ENCODE measurements around the gene TPO. TPM values are rescaled to one million over a fixed set of nuclear protein-coding genes. Genes with fewer than 3 reads are reported as not detected.

TPO gene
- polyA plus RNA-seq, 4 donors: 0.34 to 1.7 (median 1.4) TPM; not detected in 1

DNA sequence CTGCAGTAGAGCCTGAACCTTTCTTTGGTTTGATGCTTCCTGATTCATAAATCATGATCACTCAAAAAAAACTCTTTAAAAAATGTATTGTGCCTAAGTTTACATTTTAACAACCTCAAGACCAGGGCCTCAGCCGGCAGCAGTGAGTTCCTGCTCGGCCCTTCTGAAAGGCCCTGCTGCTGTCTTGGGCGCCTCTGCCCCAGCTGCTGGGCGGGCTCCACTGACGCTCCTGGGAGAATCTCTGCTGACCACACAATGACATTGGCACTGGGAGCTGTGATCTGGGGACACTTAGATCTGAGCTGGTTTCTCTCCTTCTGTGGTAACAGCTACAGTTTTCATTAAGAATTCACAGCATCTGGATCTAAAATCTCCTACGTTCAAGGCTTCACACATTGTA lies 25.7 kb downstream of the TPO start:
- H3K4me1 ChIP-seq (ENCODE audit: control insufficient read depth in 3 of 3, insufficient read depth in 2 of 3, low read depth in 1 of 3, low read length in 2 of 3): no peaks in the 10 kb centered on the region
- H3K9me3 ChIP-seq (ENCODE audit: control insufficient read depth in 2 of 2, insufficient read depth in 1 of 2, low read depth in 1 of 2, low read length in 1 of 2): no peaks in the 10 kb centered on the region
- no peak for FAIRE-seq
- DNase-seq: no peak
- no peak overlapping the region for H3K4me3 ChIP-seq (ENCODE audit: low read depth in 1 of 3, low read length in 3 of 3)
- 77 to 87% (median 81%) methylated on average over 6 of the region's 6 CpGs for WGBS, 3 donors
- H3K27me3 ChIP-seq (ENCODE audit: control insufficient read depth in 3 of 3, insufficient read depth in 3 of 3, low read length in 3 of 3): no peaks in the 10 kb centered on the region
- H3K27ac ChIP-seq (ENCODE audit: low read depth in 1 of 3, low read length in 2 of 3): no peak overlapping the region
- no peaks in the 10 kb centered on the region for H3K36me3 ChIP-seq (ENCODE audit: control insufficient read depth in 3 of 3, insufficient read depth in 2 of 3, low read depth in 1 of 3, low read length in 3 of 3)

DNA sequence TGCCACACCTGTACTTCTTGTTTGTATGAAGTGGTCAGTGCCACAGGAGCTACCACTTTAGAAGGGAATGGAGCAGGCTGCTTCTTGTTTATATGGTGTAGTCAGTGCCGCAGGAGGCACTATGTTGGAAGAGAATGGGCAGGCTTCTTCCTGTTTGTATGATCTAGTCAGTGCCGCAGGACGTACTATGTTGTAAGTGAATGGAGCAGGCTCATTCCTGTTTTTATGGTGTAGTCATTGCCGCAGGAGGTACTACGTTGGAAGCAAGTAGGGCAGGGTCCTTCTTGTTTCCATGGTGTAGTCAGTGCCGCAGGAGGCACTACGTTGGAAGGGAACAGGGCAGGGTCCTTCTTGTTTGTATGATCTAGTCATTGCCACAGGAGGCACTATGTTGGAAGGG lies 27.3 kb downstream of the TPO start:
- FAIRE-seq: no peak
- Histone ChIP-seq H3K9me3 (ENCODE audit: control insufficient read depth in 2 of 2, insufficient read depth in 1 of 2, low read depth in 1 of 2, low read length in 1 of 2) (no peaks in the 10 kb centered on the region), H3K36me3 (ENCODE audit: control insufficient read depth in 3 of 3, insufficient read depth in 2 of 3, low read depth in 1 of 3, low read length in 3 of 3) (no peaks in the 10 kb centered on the region), H3K27me3 (ENCODE audit: control insufficient read depth in 3 of 3, insufficient read depth in 3 of 3, low read length in 3 of 3) (no peaks in the 10 kb centered on the region), H3K27ac (ENCODE audit: low read depth in 1 of 3, low read length in 2 of 3) (no peak overlapping the region), H3K4me1 (ENCODE audit: control insufficient read depth in 3 of 3, insufficient read depth in 2 of 3, low read depth in 1 of 3, low read length in 2 of 3) (no peaks in the 10 kb centered on the region), H3K4me3 (ENCODE audit: low read depth in 1 of 3, low read length in 3 of 3) (no peak overlapping the region)
- DNase-seq: no peak
- WGBS, 3 donors: 82 to 91% (median 87%) methylated on average over 7 of the region's 7 CpGs

DNA sequence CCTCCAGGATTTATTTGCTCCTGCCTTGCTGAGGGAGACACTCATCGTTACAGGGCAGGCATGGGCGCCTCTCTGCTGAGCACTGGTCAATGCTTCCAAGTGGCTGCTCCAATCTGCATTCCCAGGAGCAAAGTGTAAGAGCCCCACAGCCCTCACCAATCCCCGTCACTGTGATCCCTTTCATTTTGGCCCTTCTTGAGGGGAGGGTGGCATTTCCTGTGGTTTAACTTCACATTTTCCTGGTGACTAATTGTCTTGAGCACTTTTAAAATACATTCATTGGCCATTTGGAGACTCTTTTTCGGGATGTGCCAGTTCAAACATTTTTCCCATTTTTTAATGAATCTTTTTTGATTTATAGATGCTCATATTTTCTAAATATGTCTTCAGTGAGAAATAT lies 33.0 kb downstream of the TPO start:
- no peaks in the 10 kb centered on the region for H3K36me3 ChIP-seq (ENCODE audit: control insufficient read depth in 3 of 3, insufficient read depth in 2 of 3, low read depth in 1 of 3, low read length in 3 of 3)
- H3K27ac ChIP-seq (ENCODE audit: low read depth in 1 of 3, low read length in 2 of 3): no peak overlapping the region
- DNase-seq (no peak), FAIRE-seq (no peak)
- H3K4me3 ChIP-seq (ENCODE audit: low read depth in 1 of 3, low read length in 3 of 3): no peak overlapping the region
- no peaks in the 10 kb centered on the region for H3K4me1 ChIP-seq (ENCODE audit: control insufficient read depth in 3 of 3, insufficient read depth in 2 of 3, low read depth in 1 of 3, low read length in 2 of 3)
- peaks cover 0 to 2% of the 10 kb centered on the region in 2 donors for H3K9me3 ChIP-seq (ENCODE audit: control insufficient read depth in 2 of 2, insufficient read depth in 1 of 2, low read depth in 1 of 2, low read length in 1 of 2)
- no peaks in the 10 kb centered on the region for H3K27me3 ChIP-seq (ENCODE audit: control insufficient read depth in 3 of 3, insufficient read depth in 3 of 3, low read length in 3 of 3)
- 75 to 81% (median 79%) methylated on average over 4 of the region's 4 CpGs for WGBS, 3 donors

DNA sequence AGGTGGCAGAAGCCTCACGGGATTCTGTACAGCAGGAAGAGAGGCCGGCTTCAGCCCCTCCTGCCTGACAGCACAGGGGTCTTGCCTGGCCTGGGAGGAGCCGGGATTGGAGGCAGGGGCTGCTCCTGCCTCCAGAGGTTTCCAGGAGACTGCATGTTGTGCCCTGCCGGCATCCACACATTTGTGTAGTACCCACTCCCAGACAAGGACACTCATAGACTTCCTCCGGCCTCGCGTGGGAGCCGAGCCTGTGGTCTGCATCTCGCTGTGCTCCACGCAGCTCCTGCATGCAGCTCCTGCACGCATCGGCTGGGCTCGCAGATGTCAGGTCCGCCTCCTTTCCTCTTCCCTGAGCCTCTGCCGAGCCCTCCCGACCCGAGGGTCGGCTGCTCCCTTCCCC lies 34.7 kb downstream of the TPO start:
- no peak for FAIRE-seq

DNA sequence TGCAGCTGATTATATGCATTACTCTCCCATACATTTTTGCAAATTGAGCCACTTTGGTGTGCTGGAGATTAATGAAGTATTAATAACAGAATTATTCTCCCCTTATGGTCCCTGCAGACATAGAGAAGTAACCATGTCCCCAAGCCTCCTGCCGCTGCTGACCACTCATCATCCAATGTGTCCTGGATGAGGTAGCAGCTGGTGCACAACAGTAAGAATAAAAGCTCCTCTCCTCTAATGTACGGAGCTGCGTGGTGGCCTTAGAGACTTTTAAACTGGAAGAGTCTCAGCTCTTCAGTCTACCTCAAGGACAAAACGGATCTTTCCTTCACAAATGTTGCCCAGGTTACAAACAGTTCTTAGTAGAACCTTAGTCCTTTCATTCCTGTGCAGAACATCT lies 37.7 kb downstream of the TPO start:
- DNase-seq (no peak), FAIRE-seq (no peak)
- peaks cover 0 to 1% of the 10 kb centered on the region in 2 donors for H3K9me3 ChIP-seq (ENCODE audit: control insufficient read depth in 2 of 2, insufficient read depth in 1 of 2, low read depth in 1 of 2, low read length in 1 of 2)
- H3K4me1 ChIP-seq (ENCODE audit: control insufficient read depth in 3 of 3, insufficient read depth in 2 of 3, low read depth in 1 of 3, low read length in 2 of 3): no peaks in the 10 kb centered on the region
- H3K36me3 ChIP-seq (ENCODE audit: control insufficient read depth in 3 of 3, insufficient read depth in 2 of 3, low read depth in 1 of 3, low read length in 3 of 3): no peaks in the 10 kb centered on the region
- H3K27ac ChIP-seq (ENCODE audit: low read depth in 1 of 3, low read length in 2 of 3): no peak overlapping the region
- no peaks in the 10 kb centered on the region for H3K27me3 ChIP-seq (ENCODE audit: control insufficient read depth in 3 of 3, insufficient read depth in 3 of 3, low read length in 3 of 3)
- no peak overlapping the region for H3K4me3 ChIP-seq (ENCODE audit: low read depth in 1 of 3, low read length in 3 of 3)
- 55 to 63% (median 61%) methylated on average over 4 of the region's 4 CpGs for WGBS, 3 donors

More for the DNA sequence above, 34.7 kb downstream of the TPO start:
- Histone ChIP-seq H3K27me3 (ENCODE audit: control insufficient read depth in 3 of 3, insufficient read depth in 3 of 3, low read length in 3 of 3) (no peaks in the 10 kb centered on the region), H3K9me3 (ENCODE audit: control insufficient read depth in 2 of 2, insufficient read depth in 1 of 2, low read depth in 1 of 2, low read length in 1 of 2) (peaks cover 0 to 2% of the 10 kb centered on the region in 2 donors), H3K4me3 (ENCODE audit: low read depth in 1 of 3, low read length in 3 of 3) (no peak overlapping the region), H3K4me1 (ENCODE audit: control insufficient read depth in 3 of 3, insufficient read depth in 2 of 3, low read depth in 1 of 3, low read length in 2 of 3) (no peaks in the 10 kb centered on the region), H3K27ac (ENCODE audit: low read depth in 1 of 3, low read length in 2 of 3) (no peak overlapping the region), H3K36me3 (ENCODE audit: control insufficient read depth in 3 of 3, insufficient read depth in 2 of 3, low read depth in 1 of 3, low read length in 3 of 3) (no peaks in the 10 kb centered on the region)
- DNase-seq: no peak
- 54 to 68% (median 66%) methylated on average over 18 of the region's 18 CpGs for WGBS, 3 donors

DNA sequence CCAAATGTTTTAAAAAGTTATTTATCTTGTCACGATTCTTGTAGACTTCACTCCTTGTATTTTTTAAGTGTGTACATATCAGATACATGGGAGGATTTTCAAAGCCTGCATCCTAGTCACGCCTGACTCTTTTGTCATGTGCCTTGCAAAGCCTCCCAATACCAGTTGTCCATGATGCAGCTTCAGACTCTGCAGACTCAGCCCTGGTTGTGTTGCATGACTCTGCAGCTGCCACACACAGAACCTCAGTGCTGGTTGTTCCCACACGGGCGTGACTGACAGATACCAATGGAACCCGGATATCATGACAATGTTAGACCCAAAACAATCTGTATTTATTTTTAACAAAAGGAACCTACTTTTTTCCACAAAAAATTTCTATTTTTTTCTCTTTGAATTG lies 38.2 kb downstream of the TPO start:
- FAIRE-seq: no peak
- DNase-seq: no peak
- Histone ChIP-seq H3K4me1 (ENCODE audit: control insufficient read depth in 3 of 3, insufficient read depth in 2 of 3, low read depth in 1 of 3, low read length in 2 of 3) (no peaks in the 10 kb centered on the region), H3K36me3 (ENCODE audit: control insufficient read depth in 3 of 3, insufficient read depth in 2 of 3, low read depth in 1 of 3, low read length in 3 of 3) (no peaks in the 10 kb centered on the region), H3K9me3 (ENCODE audit: control insufficient read depth in 2 of 2, insufficient read depth in 1 of 2, low read depth in 1 of 2, low read length in 1 of 2) (no peaks in the 10 kb centered on the region), H3K4me3 (ENCODE audit: low read depth in 1 of 3, low read length in 3 of 3) (no peak overlapping the region), H3K27me3 (ENCODE audit: control insufficient read depth in 3 of 3, insufficient read depth in 3 of 3, low read length in 3 of 3) (no peaks in the 10 kb centered on the region), H3K27ac (ENCODE audit: low read depth in 1 of 3, low read length in 2 of 3) (no peak overlapping the region)
- 76 to 81% (median 80%) methylated on average over 5 of the region's 5 CpGs for WGBS, 3 donors

DNA sequence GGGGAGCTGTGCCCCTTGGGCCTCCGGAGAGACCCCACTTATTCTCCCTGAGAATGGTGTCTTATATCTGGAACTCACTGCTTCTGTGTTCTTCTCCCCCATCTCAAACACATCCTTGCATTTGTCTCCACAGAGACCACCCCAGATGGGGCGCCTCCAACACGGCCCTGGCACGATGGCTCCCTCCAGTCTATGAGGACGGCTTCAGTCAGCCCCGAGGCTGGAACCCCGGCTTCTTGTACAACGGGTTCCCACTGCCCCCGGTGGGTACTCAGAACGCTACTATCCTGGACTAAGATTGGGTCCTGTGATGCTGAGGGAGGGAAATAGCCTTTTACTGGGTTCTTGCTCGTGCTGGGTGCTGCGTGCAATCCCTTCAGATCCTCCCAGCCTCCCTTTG lies 40.3 kb downstream of the TPO start:
- Histone ChIP-seq H3K4me1 (ENCODE audit: control insufficient read depth in 3 of 3, insufficient read depth in 2 of 3, low read depth in 1 of 3, low read length in 2 of 3) (no peaks in the 10 kb centered on the region), H3K27me3 (ENCODE audit: control insufficient read depth in 3 of 3, insufficient read depth in 3 of 3, low read length in 3 of 3) (no peaks in the 10 kb centered on the region), H3K4me3 (ENCODE audit: low read depth in 1 of 3, low read length in 3 of 3) (no peak overlapping the region), H3K9me3 (ENCODE audit: control insufficient read depth in 2 of 2, insufficient read depth in 1 of 2, low read depth in 1 of 2, low read length in 1 of 2) (no peaks in the 10 kb centered on the region), H3K27ac (ENCODE audit: low read depth in 1 of 3, low read length in 2 of 3) (no peak overlapping the region), H3K36me3 (ENCODE audit: control insufficient read depth in 3 of 3, insufficient read depth in 2 of 3, low read depth in 1 of 3, low read length in 3 of 3) (no peaks in the 10 kb centered on the region)
- DNase-seq: no peak
- WGBS, 3 donors: 77 to 87% (median 84%) methylated on average over 12 of the region's 12 CpGs
- FAIRE-seq: no peak

DNA sequence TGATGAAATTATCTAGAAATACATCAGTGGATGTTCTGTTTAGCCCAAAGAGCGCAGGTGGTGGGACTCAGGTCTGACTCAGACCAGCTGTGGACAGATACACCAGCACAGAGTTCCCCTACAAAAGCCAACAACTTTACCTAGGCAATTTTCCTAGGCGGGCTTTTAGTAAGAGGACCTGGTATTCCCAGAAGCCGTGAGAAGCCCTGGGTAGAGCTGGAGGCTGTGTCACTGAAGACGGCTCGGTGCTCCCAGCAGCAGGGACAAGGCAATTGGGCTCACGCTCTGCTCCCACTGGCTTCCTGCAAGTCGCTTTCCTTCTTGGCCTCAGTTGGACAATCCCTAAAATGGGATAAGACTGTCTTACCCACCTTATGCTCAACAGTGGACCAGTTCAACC lies 41.1 kb downstream of the TPO start:
- DNase-seq: no peak
- FAIRE-seq: no peak
- Histone ChIP-seq H3K27me3 (ENCODE audit: control insufficient read depth in 3 of 3, insufficient read depth in 3 of 3, low read length in 3 of 3) (no peaks in the 10 kb centered on the region), H3K4me3 (ENCODE audit: low read depth in 1 of 3, low read length in 3 of 3) (no peak overlapping the region), H3K9me3 (ENCODE audit: control insufficient read depth in 2 of 2, insufficient read depth in 1 of 2, low read depth in 1 of 2, low read length in 1 of 2) (no peaks in the 10 kb centered on the region), H3K27ac (ENCODE audit: low read depth in 1 of 3, low read length in 2 of 3) (no peak overlapping the region), H3K36me3 (ENCODE audit: control insufficient read depth in 3 of 3, insufficient read depth in 2 of 3, low read depth in 1 of 3, low read length in 3 of 3) (no peaks in the 10 kb centered on the region), H3K4me1 (ENCODE audit: control insufficient read depth in 3 of 3, insufficient read depth in 2 of 3, low read depth in 1 of 3, low read length in 2 of 3) (no peaks in the 10 kb centered on the region)
- 81 to 92% (median 86%) methylated on average over 7 of the region's 7 CpGs for WGBS, 3 donors

DNA sequence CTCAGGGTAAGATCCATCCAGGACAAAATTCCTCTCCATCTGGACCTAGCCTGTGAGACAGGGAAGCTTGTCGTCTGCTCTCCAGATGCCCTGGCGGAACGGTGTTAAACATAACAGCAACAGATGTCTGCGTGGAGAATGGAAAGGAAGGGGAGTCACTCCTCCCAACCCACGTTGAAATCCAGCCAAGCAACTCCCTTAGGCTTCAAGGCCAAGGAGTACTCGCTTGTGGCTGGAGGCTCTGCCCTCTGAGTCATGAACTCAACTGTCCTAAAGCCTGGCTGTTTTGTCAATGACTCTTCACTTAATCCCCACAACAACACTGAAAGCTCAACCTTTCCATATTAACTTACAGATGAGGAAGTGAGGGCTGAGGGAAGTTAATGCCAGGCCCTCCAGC lies 42.2 kb downstream of the TPO start:
- DNase-seq (no peak), FAIRE-seq (no peak)
- Histone ChIP-seq H3K36me3 (ENCODE audit: control insufficient read depth in 3 of 3, insufficient read depth in 2 of 3, low read depth in 1 of 3, low read length in 3 of 3) (no peaks in the 10 kb centered on the region), H3K9me3 (ENCODE audit: control insufficient read depth in 2 of 2, insufficient read depth in 1 of 2, low read depth in 1 of 2, low read length in 1 of 2) (no peaks in the 10 kb centered on the region), H3K27ac (ENCODE audit: low read depth in 1 of 3, low read length in 2 of 3) (no peak overlapping the region), H3K4me3 (ENCODE audit: low read depth in 1 of 3, low read length in 3 of 3) (no peak overlapping the region), H3K4me1 (ENCODE audit: control insufficient read depth in 3 of 3, insufficient read depth in 2 of 3, low read depth in 1 of 3, low read length in 2 of 3) (no peaks in the 10 kb centered on the region), H3K27me3 (ENCODE audit: control insufficient read depth in 3 of 3, insufficient read depth in 3 of 3, low read length in 3 of 3) (no peaks in the 10 kb centered on the region)
- WGBS, 3 donors: 62 to 71% (median 68%) methylated on average over 6 of the region's 6 CpGs

Measured in small intestine (tissue), 7 donors.